HG03439 (cell line): ENCODE results near the gene NRTN.
"Not testable (repeated sequence)": the region's sequence is repeated elsewhere in the genome, so short reads cannot be mapped to it uniquely, and the experiment has no call there.

ENCODE experiments used
- ATAC-seq: cut with Tn5 transposase; IDR thresholded peaks from one replicate; pipeline ENCODE4 v1.9.1; 2021; ENCODE audit warnings: mild to moderate bottlenecking, moderate library complexity; ENCODE audit not compliant: unreplicated experiment

The NRTN gene, protein sequence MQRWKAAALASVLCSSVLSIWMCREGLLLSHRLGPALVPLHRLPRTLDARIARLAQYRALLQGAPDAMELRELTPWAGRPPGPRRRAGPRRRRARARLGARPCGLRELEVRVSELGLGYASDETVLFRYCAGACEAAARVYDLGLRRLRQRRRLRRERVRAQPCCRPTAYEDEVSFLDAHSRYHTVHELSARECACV

DNA sequence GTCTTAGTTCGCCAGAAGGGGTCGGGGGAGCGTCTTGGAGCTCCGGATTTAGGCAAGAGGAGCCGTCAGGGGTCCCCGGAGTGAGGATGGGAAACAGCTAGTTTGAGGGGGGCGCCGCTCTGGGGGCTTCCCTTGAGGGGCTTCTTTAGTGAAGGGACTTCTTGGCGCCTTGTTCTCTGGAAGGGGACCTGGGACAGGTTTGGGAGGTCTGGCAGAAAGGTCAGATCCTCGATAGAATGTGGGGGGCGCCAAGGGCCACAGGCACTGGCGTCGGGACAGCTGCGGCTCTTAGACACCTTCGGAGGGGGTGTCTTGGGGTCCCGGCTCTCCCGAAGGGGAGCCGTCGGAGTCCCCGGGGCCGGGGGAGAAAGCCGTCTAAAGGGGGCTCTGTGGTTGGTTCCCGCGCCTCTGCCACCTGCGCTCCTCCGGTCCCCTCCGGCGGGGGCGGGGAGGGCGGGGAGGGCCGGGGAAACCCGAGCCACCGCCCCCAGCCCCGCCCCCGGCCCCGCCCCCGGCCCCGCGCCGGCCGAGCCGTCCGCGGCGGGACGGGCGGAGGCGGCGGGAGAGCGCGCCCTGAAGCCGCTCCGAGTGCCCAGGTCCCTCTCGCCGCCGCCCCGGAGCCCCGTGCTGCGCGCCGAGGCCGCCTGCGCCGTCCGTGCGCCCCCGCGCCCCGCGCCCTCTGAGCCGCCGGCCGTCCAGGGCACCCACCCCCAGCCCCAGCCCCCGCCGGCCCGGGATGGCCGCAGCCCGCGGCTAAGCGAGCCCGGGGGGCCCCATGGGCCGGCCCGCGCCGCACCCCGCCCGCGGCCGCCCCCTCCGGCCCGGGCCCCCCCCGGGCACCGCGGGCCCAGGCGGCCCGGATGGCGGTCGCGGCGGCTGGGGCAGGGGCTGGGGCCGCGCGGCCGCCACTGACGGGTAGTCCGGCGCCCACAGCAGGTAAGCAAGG is at the start of gene NRTN:
Gene NRTN (plus strand): TSS at position 552 of the 946 bp plus-strand sequence. CDS start 19,099 bp downstream, outside the sequence.
- ATAC-seq, result no peak

DNA sequence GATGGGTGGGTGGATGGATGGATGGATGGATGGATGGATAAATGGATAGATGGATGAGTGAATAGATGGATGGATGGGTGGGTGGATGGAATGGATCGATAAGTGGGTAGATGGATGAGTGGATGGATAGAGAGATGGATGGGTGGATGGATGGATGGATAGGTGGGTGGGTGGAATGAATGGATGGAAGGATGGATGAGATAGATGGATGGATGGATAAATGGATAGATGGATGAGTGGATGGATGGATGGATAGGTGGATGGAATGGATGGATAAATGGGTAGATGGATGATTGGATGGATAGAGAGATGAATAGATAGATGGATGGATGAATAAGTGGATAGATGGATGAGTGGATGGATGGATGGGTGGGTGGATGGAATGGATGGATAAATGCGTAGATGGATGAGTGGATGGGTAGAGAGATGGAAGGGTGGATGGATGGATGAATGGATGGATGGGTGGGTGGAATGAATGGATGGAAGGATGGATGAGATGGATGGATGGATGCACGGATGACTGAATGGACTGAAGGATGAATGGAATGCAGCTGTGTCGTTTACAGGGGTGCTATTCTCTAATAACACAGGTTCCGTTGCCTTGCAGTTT is 42.2 kb upstream of the NRTN start:
- ATAC-seq, result no peak

DNA sequence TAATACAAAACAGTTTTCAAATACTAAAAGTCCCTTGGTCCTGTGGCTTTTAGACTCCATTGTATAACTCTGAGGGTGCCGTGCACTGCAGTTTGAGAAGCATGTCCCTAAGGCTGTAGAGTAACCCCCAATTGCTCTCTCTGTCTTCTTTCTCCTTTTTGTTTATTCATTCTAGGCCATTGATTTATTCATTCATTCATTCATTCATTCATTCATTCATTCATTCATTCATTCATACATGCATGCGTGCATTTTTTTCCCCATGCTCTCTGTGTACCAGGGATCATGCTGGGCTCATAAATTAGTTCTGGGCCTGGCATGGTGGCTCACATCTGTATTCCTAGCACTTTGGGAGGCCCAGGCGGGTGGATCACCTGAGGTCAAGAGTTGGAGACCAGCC is 39.6 kb upstream of the NRTN start:
- ATAC-seq, result no peak

DNA sequence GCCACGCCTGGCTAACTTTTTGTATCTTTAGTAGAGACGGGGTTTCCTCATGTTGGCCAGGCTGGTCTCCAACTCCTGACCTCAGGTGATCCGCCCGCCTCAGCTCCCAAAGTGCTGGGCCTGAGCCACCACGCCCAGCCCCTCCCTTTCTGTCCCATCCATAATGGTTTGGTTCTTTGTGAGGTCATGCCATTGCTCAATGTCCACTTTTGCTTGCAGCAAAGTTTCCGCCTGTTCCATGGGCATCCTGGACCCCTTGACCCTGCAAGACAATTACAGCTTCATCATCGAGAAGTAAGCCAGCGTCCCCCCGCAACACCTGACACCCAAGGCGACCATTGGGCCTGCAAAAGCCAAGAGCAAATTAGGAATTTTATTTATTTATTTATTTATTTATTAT is 36.9 kb upstream of the NRTN start:
- no peak for ATAC-seq

DNA sequence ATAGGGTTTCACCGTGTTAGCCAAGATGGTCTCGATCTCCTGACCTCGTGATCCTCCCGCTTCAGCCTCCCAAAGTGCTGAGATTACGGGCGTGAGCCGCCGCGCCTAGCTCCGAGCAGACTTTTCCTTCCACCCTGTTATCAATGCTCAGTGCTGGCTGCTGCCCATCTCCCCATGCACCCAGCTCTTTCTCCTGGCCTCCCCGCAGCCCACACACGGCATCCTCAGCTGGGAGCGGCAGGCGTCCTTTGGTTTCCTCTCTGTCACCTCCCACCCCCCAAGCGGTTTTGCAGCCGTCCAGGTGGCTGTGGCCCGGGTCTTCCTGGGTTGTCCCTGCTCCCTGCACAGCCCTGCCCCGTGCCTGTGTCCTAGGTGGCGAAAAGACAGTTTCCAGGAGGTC is 32.5 kb upstream of the NRTN start:
- ATAC-seq, result no peak

DNA sequence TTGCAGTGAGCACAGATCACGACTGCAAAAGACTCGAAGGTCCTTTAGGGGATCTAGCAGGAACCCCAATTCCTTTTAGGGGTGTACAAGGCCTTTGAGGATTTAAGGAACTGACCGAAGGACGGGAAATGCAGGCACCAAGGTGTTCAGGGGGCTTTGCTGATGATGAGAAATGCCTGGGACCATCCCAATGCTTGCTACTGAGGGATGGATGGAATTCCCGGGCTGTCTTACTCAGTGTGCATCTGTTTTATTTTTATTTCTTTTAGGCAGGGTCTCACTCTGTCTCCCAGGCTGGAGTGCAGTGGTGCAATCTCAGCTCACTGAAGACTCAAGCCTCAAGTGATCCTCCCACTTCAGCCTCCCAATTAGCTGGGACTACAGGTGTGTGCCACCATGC is 31.6 kb upstream of the NRTN start:
- no peak for ATAC-seq

DNA sequence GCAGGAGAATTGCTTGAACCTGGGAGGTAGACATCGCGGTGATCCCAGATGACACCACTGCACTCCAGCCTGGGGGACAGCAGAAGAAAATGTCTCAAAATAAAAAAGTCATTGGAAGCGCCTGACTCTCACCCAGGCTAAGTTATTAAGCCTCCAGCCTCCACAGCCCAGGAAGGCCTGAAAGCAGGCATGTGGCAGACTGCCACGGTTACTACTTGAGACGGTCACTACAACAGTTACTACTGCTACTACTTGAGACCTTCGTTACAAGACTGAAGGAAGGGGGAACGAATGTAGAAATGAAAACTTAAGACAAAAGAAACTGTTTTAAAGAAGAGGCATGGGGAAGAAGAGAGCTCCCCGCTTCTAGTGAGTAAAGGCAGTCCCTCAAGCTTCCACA is 29.9 kb upstream of the NRTN start:
- no peak for ATAC-seq

DNA sequence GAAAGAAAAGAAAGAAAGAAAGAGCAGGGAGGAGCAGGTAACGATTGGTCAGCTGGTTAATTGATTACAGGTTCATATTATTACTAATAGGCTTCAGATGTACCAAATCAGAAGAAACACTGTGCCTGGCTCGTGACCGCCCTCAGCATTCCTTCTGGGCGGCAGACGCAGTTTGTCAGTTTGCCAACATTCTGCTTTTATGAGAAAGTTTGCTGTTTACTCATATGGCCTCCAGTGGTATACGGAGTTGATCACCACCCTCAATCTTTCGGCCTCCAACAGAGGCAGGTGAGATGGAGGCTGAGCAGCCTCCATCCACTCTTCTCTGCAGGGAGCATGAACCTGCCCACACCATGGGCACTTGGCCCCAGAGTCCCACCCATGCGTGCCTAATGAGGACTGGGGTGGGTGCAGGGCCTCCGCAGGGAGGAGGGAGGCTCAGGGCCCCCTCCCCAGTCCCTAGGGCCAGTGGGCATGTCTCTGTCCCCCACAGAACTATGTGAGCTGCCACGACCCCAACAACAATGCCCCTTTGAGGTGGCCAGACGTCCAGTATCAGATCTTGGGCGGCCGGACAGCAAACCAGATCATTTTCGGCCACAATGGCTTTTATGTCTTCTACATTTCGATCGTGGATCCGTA is 29.1 kb upstream of the NRTN start:
- no peak for ATAC-seq

DNA sequence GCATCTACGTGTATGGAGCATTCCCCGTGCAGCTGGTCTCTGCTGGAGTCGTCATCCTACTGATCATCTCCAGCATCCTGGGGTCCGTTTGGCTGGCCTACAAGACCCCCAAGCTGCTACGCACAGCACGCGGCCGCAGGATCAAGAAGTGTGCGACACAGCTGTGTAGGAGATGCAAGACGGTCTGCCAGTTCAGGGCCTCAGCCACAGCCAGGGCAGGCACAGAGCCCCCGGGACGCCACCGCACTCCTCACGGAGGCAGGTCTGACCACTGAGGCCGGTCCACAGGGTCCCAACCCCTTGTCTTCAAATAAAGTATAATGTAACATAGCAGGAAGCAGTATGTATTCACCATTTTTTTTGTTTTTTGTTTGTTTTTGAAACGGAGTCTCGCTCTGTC is 26.5 kb upstream of the NRTN start:
- no peak for ATAC-seq

DNA sequence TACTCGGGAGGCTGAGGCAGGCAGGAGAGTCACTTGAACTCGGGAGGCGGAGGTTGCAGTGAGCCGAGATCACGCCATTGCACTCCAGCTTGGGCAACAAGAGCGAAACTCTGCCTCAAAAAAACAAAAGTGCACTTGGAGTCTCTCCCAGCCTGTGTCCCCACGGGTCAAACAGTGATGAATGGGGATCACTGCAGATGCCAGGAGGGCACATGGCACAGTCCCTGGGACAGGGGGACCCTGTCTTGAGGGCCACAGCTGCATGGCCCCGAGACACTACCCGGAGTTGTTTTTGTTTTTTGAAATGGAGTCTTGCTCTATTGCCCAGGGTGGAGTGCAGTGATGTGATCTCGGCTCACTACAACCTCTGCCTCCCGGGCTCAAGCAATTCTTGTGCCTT is 24.0 kb upstream of the NRTN start:
- not testable (repeated sequence) for ATAC-seq

DNA sequence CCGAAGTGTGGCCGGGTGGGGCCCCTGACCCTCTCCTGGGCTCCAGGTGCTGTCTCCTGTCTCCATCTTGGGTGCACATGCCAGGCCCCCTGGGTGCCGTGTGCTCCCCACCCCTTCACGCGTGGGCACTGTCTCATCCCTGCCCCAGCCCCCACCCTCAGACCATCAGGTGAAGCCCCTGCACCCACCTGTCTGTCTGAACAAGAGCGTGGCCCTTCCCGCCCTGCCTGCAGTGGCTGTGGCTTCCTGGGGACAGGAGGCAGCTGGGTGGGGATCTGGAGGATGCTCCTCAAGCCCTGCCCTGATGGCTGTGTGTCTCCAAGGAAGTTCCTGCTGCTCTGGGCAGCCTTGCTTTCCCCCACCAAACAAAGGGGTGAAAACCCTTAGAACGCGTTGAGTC is 22.5 kb upstream of the NRTN start:
- no peak for ATAC-seq

DNA sequence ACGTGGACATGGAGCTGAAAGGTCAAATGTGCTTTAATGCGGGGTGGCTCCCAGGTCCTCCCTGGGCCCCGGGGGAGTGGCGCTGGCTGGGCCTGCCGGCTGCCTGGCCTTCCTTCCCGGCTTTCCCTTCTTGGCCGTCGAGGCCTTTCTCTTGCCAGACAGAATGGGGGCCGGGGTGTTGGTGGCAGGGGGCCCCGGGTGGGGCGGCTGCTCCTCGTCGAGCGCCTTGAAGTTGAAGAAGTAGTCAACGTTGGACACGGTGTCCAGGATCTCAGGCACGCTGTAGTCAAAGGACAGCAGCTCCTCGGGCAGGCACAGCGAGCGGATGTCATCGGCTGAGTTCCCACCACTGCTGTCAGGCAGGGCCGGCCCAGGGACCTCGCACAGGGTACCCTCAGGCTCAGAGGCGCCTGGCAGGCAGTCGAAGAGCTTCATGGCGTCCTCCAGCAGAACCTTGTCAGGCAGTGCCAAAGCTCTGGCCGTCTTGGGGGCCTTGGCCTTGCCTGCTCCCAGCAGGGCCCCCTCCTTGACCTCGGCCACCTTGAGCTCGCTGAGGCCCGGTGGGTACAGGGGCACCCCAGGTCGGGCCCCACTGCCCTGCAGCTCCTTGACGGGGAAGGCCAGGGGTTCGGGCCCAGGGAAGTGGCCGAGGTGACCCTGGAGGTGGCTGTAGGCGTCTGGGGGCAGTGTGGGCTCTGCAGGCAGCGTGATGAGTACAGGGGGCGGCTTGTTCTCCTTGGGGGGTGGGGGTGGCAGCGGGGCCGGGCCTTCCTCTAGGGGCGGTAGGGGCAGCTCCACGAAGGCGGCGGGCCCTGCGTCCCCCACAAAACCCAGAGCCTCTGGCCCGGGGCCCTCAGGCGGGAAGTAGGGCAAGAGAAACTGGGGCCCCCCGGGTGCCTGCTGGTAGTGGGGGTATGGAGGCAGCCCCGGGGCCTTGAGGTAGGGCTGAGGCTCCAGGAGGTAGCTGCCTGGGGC is 21.6 kb upstream of the NRTN start:
- no peak for ATAC-seq

DNA sequence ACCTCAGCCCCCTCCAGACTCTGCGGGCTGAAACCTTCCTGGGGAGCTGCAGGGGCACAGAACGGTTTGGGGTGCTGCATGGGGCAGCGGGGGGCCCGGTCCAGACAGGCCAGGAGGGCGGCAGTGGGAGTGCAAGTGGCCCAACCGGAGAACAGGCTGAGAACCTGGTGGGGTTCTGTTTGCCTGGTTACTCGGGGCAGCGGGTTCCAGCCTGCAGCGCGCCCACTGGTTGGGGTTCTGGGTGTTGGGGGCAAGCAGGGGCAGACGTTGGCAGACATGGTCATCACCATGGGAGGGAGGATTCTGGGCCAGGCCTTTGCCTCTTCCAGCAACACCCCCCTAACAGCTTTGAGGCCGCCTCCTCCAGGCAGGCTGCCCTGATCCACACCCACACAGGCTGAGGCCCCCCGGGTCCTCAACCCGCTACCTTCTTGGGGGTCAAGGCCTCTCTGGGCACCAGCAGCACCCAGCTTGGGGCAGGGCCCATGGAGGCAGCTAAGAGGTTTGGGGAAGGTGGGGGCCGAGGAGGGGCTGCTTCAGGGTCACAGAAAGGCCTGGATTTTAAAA is 20.2 kb upstream of the NRTN start, which contains the start of gene PRR22:
Gene PRR22 (minus strand): TSS at position 166 of the 567 bp plus-strand sequence. CDS start 86 bp downstream, at position 80.
- ATAC-seq, result no peak

DNA sequence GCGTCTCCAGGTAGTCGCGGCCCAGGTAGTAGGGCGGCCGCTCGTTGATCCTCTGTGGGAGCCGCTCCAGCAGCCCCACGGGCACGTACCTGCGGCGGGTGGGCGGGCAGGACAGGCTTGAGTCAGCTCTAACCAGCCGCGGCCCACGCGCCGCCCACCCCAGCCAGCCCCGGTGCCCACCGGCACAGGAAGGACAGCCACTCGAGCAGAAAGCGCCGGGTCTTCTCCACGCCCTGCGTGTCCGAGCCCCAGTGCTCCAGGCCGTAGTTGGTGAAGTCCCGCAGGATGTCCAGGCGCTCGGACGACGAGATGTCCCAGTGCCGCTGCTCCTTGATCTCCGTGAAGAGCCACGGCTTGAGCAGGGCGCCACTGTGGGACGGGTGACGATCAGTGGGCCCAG is 19.4 kb upstream of the NRTN start:
- ATAC-seq, result no peak

DNA sequence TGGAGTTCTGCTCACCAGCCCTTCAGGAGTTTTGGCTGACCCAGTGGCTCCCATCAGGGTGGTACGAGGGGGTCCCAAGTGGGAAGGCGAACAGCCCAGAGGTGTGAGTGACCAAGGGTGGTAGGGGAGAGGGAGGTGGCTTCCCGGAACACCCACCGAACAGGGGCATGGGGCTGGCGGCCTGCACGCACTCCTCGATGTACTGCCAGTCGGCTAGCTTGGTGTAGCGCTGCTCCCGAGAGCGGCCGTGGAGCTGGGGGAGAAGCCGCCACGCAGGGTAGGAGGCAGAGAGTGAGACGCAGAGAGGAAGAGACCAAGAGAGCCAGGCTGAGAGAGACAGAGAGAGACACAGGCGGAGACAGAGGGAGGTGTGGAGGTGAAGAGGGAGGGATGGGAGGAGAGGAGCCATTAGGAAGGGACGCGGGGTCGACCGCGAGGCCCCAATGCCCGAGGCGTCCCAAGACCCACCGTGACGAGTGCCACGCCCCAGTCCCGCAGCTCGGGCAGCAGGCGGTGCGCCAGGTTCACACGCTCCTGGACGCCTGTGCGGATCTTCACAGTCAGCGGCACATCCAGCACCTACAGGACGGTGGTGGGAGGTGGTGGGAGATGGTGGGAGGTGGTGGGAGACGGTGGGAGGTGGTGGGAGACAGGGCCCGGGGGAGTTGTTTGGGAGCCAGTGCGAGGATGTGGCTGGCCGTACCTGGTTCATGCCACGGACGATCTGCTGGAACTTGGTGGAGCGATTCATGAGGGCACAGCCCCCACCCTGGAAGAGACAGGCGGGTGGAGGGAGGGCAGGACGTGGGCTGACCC is 18.1 kb upstream of the NRTN start:
- ATAC-seq, result no peak

DNA sequence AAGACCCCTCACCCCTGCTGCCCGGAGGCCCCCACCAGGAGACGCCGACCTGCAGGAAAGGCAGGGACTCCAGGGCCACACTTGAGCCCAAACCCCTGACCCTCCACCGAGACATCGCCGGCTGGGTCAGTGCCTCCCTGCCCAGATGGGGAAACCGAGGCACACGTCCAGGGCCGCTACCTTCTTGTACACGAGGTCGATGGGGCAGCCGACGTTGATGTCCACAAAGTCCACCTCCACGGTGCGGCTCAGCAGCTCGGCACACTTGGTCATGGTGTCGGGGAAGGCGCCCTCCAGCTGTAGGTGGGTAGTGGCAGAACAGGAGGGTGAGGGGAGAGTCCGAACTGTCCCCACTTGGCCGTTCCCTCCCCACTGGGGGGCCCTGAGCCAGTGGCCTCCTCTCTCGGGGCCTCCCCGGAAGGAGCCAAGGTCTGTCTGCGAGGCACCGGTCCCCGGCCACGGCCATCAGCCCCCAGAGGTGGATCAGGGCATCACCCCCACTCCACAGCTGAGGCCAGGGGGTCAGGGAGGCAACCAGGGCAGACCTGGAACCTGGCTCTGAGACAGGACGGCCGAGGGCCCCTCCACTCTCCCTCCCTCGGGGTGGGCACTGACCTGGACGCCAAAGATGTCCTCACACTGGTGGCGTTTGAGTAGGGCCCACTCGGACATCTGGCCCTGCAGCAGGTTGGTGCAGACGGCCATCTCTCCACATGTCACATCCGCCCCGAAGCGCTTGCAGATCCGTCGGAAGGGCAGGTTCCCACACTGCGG is 17.3 kb upstream of the NRTN start:
- no peak for ATAC-seq

DNA sequence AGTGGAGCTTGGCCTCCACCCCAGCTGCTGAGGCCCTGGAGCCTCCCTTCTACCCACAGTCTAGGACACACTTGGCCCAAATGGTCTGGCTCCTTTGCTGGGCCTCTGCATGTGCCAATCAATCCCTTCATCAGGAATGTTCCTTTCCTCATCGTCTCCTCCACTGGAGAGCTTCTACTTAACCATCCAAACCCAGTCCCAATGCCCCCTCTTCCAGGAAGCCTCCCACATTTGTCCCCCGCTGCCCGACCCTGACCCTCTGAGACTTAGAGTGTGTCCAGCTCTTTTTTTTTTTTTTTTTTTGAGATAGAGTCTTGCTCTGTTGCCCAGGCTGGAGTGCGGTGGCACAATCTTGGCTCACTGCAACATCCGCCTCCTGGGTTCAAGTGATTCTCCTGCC is 16.4 kb upstream of the NRTN start:
- ATAC-seq, result no peak

DNA sequence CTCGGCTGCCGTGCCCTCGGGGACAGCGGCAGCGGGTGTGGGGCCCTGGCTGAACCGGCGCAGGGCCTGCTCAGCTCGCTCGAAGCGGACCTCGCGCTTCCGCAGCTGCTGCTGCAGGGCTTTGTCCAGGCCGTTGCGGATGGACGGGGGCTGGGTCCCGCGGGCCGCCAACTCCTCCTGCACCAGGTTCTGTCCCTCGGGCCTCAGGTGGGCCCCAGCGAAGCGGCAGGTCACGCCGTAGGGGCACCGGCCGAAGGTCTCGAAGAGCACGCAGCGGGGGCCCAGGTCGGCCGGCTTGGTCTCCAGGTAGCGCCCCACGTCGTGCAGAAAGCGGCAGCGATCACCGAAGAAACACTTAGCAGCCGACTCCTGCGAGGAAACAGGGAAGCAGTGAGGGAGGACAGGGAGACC is 15.5 kb upstream of the NRTN start:
- no peak for ATAC-seq
